Neural cell (in vitro differentiated cells): ENCODE measurements around the gene URB1. TPM values are rescaled to one million over a fixed set of nuclear protein-coding genes. Genes with fewer than 3 reads are reported as not detected.

ENCODE experiments used
- H2AFZ ChIP-seq: fragments of 200-600, 300-800 bp; sonication (generic), shearing (Covaris generic); 2 replicates; pipeline ENCODE4 v1.6.0; 2014; ENCODE audit warnings: low read depth, mild to moderate bottlenecking, antibody characterized with exemption, low read length, moderate library complexity
- H3F3A ChIP-seq: fragments of 200-600 bp; shearing (Covaris generic); 2 replicates; pipeline ENCODE4 v1.6.1; 2016; ENCODE audit warnings: mild to moderate bottlenecking, moderate library complexity, mixed read lengths, antibody characterized with exemption, low read length; ENCODE audit not compliant: insufficient read depth, poor library complexity, severe bottlenecking
- H3K27ac ChIP-seq: fragments of 200-600, 300-800 bp; sonication (generic), shearing (Covaris generic); 2 replicates; pipeline ENCODE4 v1.5.1; 2014; ENCODE audit warnings: mild to moderate bottlenecking, low read length, moderate library complexity
- H3K27me3 ChIP-seq: fragments of 300-800, 200-600 bp; sonication (generic), shearing (Covaris generic); 2 replicates; pipeline ENCODE4 v1.6.0; 2014; ENCODE audit warnings: mild to moderate bottlenecking, low read depth, low read length, moderate library complexity; ENCODE audit not compliant: insufficient read depth
- H3K36me3 ChIP-seq: fragments of 300-800, 200-600 bp; sonication (generic), shearing (Covaris generic); 2 replicates; pipeline ENCODE4 v1.5.1; 2014; ENCODE audit warnings: mild to moderate bottlenecking, antibody characterized with exemption, low read length, moderate library complexity; ENCODE audit not compliant: insufficient read depth
- H3K4me2 ChIP-seq: fragments of 300-800, 200-600 bp; sonication (generic), shearing (Covaris generic); 2 replicates; pipeline ENCODE4 v1.6.0; 2014; ENCODE audit warnings: mild to moderate bottlenecking, low read length
- H3K4me3 ChIP-seq: fragments of 300-800, 200-600 bp; sonication (generic), shearing (Covaris generic); 2 replicates; pipeline ENCODE4 v1.5.1; 2014; ENCODE audit warnings: mild to moderate bottlenecking, low read length, moderate library complexity
- H3K79me2 ChIP-seq: fragments of 200-600 bp; shearing (Covaris generic); replicated peaks from 2 replicates; pipeline ENCODE4 v1.6.0; 2014; ENCODE audit warnings: mild to moderate bottlenecking, low read length, moderate library complexity; ENCODE audit not compliant: insufficient read depth
- H3K9ac ChIP-seq: fragments of 300-800, 200-600 bp; sonication (generic), shearing (Covaris generic); 2 replicates; pipeline ENCODE4 v1.6.1; 2016; ENCODE audit warnings: mild to moderate bottlenecking, low read length, mixed read lengths
- H3K9me2 ChIP-seq: fragments of 200-600 bp; shearing (Covaris generic); 2 replicates; pipeline ENCODE4 v1.6.1; 2016; ENCODE audit warnings: mild to moderate bottlenecking, low read length, mixed read lengths; ENCODE audit not compliant: insufficient read depth
- H3K9me3 ChIP-seq: fragments of 200-600, 300-800 bp; sonication (generic), shearing (Covaris generic); 2 replicates; pipeline ENCODE4 v1.6.1; 2016; ENCODE audit warnings: mild to moderate bottlenecking, mixed run types, low read length, moderate library complexity, mixed read lengths
- H4K20me1 ChIP-seq: fragments of 200-600 bp; shearing (Covaris generic); 2 replicates; pipeline ENCODE4 v1.6.1; 2016; ENCODE audit warnings: mild to moderate bottlenecking, mixed run types; ENCODE audit not compliant: insufficient read depth
- CTCF ChIP-seq: fragments of 450-650 bp; IDR thresholded peaks from 2 replicates; pipeline ENCODE4 v1.5.1; 2014; ENCODE audit warnings: antibody characterized with exemption, mild to moderate bottlenecking, moderate library complexity; ENCODE audit not compliant: poor library complexity, severe bottlenecking
- EP300 ChIP-seq: fragments of 450-650 bp; conservative IDR thresholded peaks from 2 replicates; pipeline ENCODE4 v1.6.1; 2014; ENCODE audit warnings: antibody characterized with exemption, mild to moderate bottlenecking, moderate library complexity; ENCODE audit not compliant: poor library complexity, severe bottlenecking
- EZH2 ChIP-seq: fragments of 200-600, 300-800 bp; shearing (Covaris generic), sonication (generic); IDR thresholded peaks from 2 replicates; pipeline ENCODE4 v1.6.1; 2014; ENCODE audit warnings: antibody characterized with exemption, low read length, borderline replicate concordance, mild to moderate bottlenecking; ENCODE audit not compliant: insufficient read depth, poor library complexity, severe bottlenecking
- MXI1 ChIP-seq: fragments of 450-650 bp; conservative IDR thresholded peaks from 2 replicates; pipeline ENCODE4 v1.6.1; 2014; ENCODE audit warnings: antibody characterized with exemption, mild to moderate bottlenecking; ENCODE audit not compliant: poor library complexity, severe bottlenecking
- POLR2AphosphoS5 ChIP-seq: IDR thresholded peaks from 2 replicates; pipeline ENCODE4 v1.6.1; 2012
- RAD21 ChIP-seq: fragments of 450-650 bp; conservative IDR thresholded peaks from 2 replicates; pipeline ENCODE4 v1.6.1; 2014; ENCODE audit warnings: antibody characterized with exemption, mild to moderate bottlenecking, moderate library complexity
- SMC3 ChIP-seq: fragments of 450-650 bp; conservative IDR thresholded peaks from 2 replicates; pipeline ENCODE4 v1.6.1; 2014; ENCODE audit warnings: antibody characterized with exemption, mild to moderate bottlenecking, moderate library complexity; ENCODE audit not compliant: poor library complexity
- TAF1 ChIP-seq: IDR thresholded peaks from 2 replicates; pipeline ENCODE4 v1.6.1; 2012; ENCODE audit warnings: low read depth
- polyA plus RNA-seq: library from polyadenylated mRNA; depleted of rRNA; stranded (reverse); fragments of >200 nt; gene quantifications from 2 replicates; pipeline ENCODE4 v1.2.3, GENCODE V29; 2014
- TF ChIP-seq, protein P1 (sequence below): IDR thresholded peaks from 2 replicates; pipeline ENCODE4 v1.6.1; 2012; ENCODE audit warnings: borderline replicate concordance

Gene URB1
- polyA plus RNA-seq, 1 donor from 2014 or later: 4.4 TPM

DNA sequence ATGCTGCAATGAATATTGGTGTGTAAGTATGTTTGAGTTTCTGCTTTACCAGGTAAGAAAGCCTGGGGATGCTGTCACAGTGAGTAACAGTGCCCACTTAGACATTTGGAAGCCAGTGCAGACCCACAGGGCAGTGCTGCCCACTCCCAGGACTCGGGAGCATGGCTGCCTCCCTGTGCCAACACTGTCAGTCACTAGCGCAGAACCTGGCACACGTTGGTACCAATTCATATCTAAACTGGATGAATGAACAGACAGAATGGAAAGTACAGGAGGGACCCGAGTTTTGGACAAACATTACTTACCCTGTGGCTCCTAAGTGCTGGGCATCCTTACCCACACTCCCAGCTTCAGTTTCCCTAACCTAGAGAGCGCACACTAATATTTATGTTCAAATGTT, 18.1 kb upstream of the URB1 start:
- H3K9me3 ChIP-seq: no peaks in the 10 kb centered on the region
- no peak overlapping the region for H3K4me3 ChIP-seq
- H3F3A ChIP-seq: no peaks in the 10 kb centered on the region
- H3K79me2 ChIP-seq: no peaks in the 10 kb centered on the region
- H3K9ac ChIP-seq: no peak overlapping the region
- no peaks in the 10 kb centered on the region for H3K36me3 ChIP-seq
- peaks cover 67% of the 10 kb centered on the region for H3K27me3 ChIP-seq
- no peak overlapping the region for H2AFZ ChIP-seq
- H4K20me1 ChIP-seq: no peaks in the 10 kb centered on the region
- H3K9me2 ChIP-seq: no peaks in the 10 kb centered on the region
- no peak for TF ChIP-seq EZH2
- no peak for TF ChIP-seq SMC3
- TF ChIP-seq POLR2AphosphoS5: no peak
- TF ChIP-seq RAD21: no peak
- TF ChIP-seq MXI1: no peak
- TF ChIP-seq, protein P1, sequence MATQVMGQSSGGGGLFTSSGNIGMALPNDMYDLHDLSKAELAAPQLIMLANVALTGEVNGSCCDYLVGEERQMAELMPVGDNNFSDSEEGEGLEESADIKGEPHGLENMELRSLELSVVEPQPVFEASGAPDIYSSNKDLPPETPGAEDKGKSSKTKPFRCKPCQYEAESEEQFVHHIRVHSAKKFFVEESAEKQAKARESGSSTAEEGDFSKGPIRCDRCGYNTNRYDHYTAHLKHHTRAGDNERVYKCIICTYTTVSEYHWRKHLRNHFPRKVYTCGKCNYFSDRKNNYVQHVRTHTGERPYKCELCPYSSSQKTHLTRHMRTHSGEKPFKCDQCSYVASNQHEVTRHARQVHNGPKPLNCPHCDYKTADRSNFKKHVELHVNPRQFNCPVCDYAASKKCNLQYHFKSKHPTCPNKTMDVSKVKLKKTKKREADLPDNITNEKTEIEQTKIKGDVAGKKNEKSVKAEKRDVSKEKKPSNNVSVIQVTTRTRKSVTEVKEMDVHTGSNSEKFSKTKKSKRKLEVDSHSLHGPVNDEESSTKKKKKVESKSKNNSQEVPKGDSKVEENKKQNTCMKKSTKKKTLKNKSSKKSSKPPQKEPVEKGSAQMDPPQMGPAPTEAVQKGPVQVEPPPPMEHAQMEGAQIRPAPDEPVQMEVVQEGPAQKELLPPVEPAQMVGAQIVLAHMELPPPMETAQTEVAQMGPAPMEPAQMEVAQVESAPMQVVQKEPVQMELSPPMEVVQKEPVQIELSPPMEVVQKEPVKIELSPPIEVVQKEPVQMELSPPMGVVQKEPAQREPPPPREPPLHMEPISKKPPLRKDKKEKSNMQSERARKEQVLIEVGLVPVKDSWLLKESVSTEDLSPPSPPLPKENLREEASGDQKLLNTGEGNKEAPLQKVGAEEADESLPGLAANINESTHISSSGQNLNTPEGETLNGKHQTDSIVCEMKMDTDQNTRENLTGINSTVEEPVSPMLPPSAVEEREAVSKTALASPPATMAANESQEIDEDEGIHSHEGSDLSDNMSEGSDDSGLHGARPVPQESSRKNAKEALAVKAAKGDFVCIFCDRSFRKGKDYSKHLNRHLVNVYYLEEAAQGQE: no peak
- no peak for TF ChIP-seq EP300
- no peak for TF ChIP-seq CTCF
- no peak for TF ChIP-seq TAF1
- no peak overlapping the region for H3K27ac ChIP-seq
- H3K4me2 ChIP-seq: no peak overlapping the region

- no peaks in the 10 kb centered on the region for H3K79me2 ChIP-seq
- H3K9ac ChIP-seq: no peak overlapping the region
- H3K36me3 ChIP-seq: no peaks in the 10 kb centered on the region
- no peaks in the 10 kb centered on the region for H3K9me2 ChIP-seq
- no peak overlapping the region for H3K27ac ChIP-seq
- H3K27me3 ChIP-seq: peaks cover 64% of the 10 kb centered on the region
- TF ChIP-seq EZH2: no peak
- no peak for TF ChIP-seq RAD21
- no peak for TF ChIP-seq TAF1
- TF ChIP-seq CTCF: no peak
- no peak for TF ChIP-seq POLR2AphosphoS5
- TF ChIP-seq SMC3: no peak
- no peak for TF ChIP-seq EP300
- TF ChIP-seq, protein P1: no peak
- TF ChIP-seq MXI1: no peak
- no peak overlapping the region for H2AFZ ChIP-seq
- H3K4me2 ChIP-seq: no peak overlapping the region
- H4K20me1 ChIP-seq: no peaks in the 10 kb centered on the region
- H3F3A ChIP-seq: no peaks in the 10 kb centered on the region
- H3K9me3 ChIP-seq: no peaks in the 10 kb centered on the region
- H3K4me3 ChIP-seq: no peak overlapping the region
Measured at GRCh38 chr21:32410291-32410690, 17.5 kb upstream of the URB1 start.
